ENCODE results near the gene SMYD5.
"Not testable (repeated sequence)": the region's sequence is repeated elsewhere in the genome, so short reads cannot be mapped to it uniquely, and the experiment has no call there.

The SMYD5 gene

DNA sequence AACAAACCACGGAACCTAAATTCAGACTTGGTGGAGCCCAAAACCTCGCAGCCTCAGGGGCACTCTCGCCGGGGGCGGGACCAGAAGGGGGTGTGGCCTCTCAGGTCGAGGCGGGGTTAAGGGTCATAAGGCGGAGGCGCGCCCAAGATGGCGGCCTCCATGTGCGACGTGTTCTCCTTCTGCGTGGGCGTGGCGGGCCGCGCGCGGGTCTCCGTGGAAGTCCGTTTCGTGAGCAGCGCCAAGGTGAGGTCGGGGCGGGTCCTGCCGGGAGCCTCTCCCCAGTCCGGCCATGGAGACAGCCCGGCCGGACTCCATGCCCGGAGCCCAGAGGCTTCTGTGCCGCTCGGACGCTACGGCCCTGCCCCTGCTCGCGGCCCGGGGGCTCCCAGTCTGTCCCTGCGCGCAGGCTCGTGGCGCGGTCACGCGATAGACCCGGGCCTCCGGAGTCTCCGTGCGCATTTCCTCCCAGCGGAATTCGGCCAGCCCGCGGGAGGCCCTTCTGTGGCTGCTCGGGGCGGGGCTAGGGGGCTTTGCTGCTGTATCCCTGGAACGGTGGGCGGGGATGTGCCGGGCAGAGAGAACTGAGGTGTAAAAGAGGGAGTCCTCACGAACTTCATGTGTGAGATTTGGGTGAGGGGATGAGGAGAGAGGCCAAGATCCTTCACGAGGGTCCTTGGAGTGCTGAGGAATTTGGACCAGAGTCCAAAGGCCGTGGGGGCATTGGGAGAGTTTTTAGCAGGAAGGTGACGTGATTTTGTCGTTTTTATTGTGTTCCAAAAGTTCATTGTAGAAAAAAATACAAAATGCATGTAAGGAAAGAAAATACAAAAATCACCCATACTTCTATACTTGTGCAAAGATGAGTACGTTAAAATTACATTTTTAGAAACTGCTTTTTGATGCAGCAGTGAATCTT lies at the start of gene SMYD5:
TSS of gene SMYD5 (plus strand) at position 126 of the 916 bp plus-strand sequence. CDS start at position 148, 22 bp downstream.
- peak; percentile 52 to 54 for DNase-seq (ENCODE audit: low read depth in 2 of 2)

DNA sequence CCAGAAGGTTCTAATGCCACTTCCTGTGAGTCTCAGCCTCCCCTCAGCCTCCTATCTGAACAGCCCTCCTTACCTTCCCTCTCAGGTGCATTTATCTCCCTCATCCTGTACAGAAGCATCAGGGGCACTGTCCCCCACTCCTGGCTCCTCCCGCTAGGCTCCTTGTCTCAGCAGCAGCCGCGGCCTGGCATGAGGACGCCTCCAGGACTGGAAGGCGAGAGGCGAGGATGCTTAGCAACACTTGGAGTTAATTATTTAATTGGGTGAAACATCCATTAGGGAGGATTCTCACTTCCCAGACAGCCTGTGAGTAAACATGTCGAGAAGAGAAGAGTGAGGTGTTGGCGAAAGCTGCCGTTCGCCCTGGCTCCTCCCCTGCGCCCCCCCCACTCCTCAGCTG lies 48.1 kb upstream of the SMYD5 start:
- not testable (repeated sequence) for DNase-seq (ENCODE audit: low read depth in 2 of 2)

DNA sequence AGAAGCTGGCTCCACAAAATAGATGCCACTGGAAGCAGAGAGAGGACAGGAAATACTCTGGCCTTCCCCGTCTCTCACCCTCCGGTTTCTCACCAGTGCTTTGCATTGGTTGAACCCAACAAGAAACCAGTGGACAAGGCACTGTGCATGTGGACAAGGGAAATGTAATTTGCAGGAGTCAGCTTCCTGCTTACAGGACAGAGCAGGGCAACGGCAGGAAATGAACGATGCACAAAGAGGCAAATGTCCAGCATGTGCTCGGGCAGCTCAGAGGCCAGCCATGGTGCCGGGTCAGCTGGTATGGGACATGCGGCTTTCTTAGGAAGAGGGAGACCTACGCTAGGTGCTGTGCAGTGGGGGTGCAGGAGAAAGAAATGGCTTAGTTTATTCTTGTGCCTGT lies 47.2 kb upstream of the SMYD5 start:
- not testable (repeated sequence) for DNase-seq (ENCODE audit: low read depth in 2 of 2)

DNA sequence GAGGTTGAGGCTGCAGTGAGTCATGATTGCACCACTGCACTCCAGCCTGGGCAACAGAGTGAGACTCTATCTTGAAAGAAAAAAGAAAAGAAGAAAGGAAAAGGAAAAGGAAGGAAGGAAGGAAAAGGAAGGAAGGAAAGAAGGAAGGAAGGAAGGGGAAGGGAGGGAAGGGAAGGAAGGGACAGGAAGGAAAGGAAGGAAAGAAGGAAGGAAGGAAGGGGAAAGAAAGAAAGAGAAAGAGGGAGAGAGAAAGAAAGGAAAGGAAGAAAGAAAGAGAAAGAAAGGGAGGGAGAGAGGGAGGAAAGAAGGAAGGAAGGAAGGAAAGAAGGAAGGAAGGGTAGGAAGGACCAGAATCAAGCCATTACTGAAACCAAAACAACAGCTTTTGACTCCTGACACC lies 45.7 kb upstream of the SMYD5 start:
- not testable (repeated sequence) for DNase-seq (ENCODE audit: low read depth in 2 of 2)

DNA sequence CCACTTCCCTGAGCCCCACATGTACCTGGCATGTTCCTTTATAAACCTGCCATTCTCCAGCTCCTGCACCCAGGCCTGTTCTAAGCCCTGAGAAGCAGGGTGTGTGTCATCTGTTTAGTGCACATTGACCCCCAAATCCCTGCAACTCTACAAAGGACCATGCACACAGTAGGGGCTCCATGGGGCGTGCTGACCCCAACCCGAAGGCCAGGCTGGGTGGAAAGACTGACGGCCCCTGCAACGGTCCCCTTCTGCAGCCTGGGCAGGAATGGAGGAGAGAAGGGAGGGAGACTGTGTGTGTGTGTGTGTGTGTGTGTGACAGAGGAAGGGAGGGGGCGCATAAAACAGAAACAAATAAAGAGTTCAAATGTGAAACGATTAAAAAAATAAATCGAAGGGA lies 43.7 kb upstream of the SMYD5 start:
- DNase-seq (ENCODE audit: low read depth in 2 of 2), result not testable (repeated sequence)

DNA sequence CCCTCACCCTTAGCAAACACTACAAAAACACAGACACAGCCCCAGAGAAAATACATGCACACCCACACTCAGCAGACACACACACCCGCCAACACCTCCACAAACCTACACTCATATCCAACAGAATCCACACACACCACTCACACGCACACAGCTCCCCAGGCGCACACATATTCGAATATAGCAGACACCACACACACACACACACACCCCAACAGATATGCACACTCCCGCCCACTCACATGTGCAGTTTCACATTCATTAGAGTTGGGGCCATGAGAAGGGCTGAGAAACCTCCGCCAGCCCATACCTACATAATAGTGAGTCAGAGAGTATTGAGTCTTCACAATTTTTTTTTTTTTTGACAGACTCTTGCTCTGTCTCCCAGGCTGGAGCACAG lies 41.1 kb upstream of the SMYD5 start:
- peak; percentile 15 to 16 for DNase-seq (ENCODE audit: low read depth in 2 of 2)

DNA sequence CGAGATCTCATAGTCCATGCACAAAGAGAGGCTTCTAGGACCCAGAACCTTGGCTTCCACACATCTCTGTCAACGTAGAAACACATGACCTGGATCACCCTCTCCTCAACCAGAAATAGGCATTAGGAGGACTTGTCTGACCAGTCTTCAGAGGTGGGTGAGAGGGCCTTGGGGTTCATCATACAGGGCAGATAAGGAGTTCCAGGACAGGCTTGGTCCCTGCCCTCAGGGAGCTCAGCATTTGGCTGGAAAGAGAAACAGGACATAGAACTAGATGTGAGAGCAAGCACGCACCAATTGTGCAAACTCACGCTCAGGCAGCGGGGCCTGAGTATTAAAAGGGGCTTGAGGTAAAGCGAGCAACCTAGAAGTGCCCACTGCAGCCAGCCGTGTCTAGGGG lies 40.3 kb upstream of the SMYD5 start:
- no peak for DNase-seq (ENCODE audit: low read depth in 2 of 2)

DNA sequence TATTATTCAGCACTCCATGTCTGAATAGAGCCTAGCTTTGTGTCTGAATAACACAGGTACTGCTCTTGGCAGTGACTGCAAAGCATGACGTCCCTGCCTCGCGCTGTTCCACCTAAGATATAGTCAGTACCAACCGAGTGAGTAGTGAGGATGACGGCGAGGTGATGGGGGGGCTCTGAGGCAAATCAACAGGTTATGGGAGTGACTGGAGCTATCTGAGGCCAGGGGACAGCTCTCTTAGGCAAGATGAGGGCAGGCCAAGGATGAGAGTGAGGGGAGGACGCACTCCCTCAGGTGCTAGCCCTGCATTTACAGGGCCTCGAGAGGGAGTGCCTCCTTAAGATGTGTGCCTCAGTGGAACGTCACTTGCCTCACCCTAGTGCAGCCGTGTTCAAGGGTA lies 39.8 kb upstream of the SMYD5 start:
- DNase-seq (ENCODE audit: low read depth in 2 of 2), result no peak

DNA sequence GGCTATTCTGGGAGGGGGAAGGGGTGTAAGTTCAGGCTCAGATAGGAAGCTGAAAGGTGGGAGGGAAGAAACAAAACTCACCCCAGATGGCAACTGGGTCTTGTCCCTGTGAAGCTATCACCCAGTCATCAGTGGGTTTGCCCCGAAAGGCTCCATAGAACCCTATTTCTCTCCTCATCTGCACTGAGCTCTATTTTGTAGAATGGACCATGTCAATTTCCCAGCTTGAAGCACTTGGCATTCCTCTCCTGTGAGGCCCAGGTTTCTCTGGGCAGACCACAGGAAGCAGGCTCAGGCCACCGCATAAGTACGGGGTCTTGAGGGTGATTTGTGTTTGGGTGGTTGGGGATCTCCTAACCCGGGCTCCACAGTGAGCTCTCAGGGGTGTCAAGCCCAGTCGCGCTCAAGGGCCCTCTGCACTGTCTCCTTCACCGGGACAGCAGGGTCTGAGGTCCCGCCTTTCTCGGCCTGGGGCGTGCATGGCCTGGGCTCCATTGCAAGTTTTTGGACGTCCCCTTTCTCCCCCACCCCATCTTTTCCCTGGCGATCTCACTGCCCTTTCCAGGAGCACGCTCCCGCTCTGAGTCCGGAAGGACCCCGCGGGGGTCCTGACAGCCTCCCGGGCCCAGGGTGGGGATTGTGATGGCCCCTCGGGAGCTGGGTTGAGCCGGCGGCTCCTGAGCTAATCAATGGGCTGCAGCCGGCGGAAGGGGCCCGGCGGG lies 38.9 kb upstream of the SMYD5 start:
- DNase-seq (ENCODE audit: low read depth in 2 of 2), result no peak

DNA sequence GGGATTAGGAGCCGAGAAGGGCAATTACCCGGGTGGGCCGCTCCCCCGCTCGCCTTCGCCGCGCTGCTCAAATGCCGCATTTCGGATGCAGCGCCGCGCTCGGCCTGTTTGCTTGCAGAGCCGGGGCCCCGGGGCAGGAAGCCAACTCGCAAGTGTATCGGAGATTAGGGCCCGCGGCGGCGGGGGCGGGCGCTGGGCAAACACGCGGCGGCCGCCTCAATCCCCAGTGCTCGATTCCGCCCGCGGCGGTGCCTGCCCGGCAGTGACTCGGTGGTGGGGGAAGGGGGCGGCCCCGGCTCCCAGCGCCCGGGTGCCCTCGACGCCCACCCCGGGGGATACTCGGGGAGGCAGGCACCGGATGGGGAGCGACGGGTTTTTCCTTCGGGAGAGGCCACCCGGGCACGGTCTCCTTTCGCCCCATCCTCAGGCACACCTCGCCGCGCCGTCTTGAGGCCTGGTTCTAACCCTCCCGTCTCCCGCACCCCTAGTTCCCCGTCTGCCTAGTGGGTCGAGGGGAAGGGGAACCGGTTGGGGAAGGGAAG lies 38.3 kb upstream of the SMYD5 start:
- peak in 1 of 2 experiments; percentile 10 for DNase-seq (ENCODE audit: low read depth in 2 of 2)

DNA sequence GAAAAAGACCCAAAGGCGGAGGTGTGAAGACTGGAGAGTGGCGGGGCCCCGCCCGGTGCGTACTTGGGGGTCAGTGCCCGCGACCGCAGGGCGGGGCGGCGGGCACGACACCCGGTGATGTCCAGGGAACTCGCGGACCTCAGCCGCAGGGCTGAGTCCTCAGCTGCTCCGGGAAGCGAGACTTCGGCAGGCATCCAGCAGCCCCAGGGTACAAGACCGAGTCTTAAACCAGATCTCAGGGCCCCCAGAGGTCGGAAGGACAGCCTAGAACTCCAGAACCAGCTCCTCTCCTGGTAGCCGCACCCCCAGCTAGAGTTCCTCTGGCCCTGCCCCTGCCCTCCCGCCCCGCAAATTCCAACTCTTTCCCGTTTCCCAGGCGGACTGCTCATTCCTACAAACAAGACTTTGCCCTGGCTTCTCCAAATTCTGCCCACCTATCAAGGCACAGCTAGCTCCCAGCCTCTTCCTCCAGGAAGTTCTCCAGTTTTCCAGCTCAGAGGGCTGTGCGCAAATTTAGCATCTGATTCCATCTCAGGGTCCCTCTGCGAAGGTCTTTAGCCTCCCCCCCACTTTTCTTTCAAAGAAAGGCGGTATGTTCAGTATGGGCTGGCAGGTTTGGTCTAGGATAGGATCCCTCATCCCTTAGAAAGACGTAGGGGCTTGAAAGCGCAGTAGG lies 37.7 kb upstream of the SMYD5 start:
- no peak for DNase-seq (ENCODE audit: low read depth in 2 of 2)

DNA sequence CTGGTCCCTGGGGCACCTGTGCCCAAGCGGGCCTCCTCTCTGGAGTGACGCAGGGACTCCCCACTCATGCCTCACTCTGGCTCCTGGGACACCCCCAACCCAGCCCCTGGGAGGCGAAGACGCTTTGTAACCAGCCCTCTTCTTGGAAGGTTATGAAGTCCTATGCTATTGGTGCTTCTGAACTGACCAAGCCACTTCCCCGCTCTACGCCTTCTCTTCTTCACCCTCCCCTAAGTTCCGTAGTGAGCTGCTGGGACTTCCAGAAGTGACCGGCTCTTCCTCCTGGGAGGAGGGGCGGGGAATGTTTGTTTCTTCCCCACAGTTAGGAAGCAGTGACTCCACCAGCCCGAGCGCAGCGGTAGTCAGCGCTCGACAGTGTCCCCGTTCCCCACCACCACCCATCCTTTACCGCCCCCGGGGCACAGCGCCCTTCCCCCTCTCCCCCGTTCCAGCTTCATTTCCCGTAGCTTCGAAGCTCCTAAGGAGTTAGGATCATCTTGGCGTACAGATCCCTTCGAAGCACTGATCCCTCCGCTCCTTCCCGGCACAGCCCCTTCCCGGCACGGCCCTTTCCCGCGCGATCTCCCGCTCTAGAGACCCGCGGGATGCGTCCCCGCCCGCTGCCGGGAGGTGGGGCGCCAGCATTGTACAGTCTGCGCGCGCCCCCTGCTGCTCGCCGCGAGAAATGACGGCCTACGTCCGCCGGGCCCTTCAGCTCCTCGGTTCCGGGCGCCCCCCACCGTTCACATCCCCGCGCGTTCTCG lies 37.0 kb upstream of the SMYD5 start:
- DNase-seq (ENCODE audit: low read depth in 2 of 2), result peak; percentile 66 to 67

DNA sequence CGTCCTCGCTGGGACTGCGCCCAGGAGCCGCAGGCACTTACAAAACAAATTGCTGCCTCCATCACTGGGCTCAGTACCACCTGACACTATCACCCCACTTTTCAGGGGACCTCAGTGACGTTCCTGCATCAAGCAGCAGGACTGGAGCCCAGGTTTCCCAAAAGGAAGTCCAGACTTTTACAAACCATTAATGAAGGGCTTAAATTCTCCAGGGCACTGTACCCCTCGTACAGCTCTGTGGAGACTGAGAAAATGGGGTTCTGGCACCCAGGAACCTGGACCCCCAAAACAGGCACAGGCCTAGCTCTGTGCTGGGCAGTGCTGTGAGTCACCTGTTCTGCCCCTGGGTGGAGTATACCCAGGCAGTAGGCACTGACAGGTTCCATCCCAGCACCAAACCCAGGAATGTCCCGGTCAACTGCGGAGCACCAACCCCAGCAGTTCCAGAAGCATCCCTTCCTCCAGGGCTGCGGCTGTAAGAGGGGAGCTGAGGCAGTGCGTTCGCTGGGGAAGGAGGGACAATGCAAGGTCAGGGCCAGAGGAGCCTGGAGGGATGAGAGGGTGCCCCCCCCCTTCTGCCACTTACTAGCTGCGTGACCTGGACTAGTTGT lies 36.3 kb upstream of the SMYD5 start:
- DNase-seq (ENCODE audit: low read depth in 2 of 2), result no peak

DNA sequence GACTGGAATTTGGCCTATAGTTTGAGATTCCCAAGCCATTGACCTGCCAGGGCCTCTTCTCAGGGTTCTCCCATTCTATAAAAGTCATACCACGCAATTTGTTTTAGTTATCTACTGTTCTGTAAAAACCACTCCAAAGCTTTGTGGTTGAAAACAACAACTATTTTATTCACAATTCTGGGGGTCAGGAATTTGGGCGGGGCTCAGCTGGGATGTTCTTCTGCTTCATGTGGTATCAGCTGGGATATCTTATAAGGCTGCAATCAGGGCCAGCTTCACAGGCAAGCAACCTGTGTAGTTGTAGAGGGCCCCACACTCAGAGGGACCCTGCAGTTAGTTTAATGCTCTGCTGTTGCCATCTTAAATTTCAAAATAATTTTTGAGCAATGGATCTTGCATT lies 28.1 kb upstream of the SMYD5 start:
- DNase-seq (ENCODE audit: low read depth in 2 of 2), result no peak

DNA sequence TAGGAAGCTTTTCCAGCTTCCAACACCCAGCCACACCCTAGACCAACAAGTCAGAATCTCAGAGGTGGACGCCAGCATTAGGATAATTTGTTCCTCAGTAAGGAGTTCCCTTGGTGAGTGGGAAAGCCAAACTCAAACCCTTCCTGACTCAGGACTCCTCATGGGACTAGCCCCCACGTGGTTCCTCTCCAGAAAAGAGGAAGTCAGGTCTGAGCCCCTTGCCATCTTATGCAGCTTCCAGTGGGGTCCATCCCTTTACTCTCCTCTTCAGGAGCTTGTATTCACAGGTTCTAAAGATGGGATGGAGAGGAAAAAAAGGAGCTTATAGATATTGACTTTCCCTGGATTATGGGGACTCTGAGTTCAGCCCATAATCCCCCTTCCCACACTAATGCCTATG lies 26.5 kb upstream of the SMYD5 start:
- no peak for DNase-seq (ENCODE audit: low read depth in 2 of 2)

DNA sequence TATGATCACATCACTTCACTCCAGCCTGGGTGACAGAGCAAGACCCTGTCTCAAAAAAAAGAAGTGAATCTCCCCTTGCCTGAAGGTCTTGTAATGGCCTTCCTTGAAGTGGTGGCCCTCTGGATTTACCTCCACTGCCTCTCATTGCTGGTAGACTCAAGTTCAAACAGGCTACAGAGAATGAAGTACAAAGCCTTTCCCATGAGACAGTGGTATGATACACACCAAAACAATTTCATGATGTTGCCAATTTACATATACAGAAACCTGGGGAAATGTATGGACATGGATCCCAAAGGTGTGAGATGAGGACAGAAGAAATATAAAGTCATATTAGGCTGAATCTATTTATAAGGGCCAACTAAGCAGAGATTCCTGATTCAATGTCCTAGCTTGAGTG lies 16.5 kb upstream of the SMYD5 start:
- no peak for DNase-seq (ENCODE audit: low read depth in 2 of 2)

DNA sequence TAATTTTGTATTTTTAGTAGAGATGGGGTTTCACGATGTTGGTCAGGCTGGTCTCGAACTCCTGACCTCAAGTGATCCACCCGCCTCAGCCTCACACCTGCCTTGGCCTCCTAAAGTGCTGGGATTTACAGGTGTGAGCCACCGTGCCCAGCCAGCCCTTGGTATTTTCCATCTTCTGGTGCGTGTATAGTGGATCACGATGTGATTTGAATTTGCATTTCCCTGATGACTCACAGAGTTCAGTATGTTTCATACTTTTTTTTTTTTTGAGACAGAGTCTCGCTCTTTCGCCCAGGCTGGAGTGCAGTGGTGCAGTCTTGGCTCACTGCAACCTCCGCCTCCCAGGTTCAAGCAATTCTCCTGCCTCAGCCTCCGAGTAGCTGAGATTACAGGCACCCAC lies 13.8 kb upstream of the SMYD5 start:
- DNase-seq (ENCODE audit: low read depth in 2 of 2), result not testable (repeated sequence)

DNA sequence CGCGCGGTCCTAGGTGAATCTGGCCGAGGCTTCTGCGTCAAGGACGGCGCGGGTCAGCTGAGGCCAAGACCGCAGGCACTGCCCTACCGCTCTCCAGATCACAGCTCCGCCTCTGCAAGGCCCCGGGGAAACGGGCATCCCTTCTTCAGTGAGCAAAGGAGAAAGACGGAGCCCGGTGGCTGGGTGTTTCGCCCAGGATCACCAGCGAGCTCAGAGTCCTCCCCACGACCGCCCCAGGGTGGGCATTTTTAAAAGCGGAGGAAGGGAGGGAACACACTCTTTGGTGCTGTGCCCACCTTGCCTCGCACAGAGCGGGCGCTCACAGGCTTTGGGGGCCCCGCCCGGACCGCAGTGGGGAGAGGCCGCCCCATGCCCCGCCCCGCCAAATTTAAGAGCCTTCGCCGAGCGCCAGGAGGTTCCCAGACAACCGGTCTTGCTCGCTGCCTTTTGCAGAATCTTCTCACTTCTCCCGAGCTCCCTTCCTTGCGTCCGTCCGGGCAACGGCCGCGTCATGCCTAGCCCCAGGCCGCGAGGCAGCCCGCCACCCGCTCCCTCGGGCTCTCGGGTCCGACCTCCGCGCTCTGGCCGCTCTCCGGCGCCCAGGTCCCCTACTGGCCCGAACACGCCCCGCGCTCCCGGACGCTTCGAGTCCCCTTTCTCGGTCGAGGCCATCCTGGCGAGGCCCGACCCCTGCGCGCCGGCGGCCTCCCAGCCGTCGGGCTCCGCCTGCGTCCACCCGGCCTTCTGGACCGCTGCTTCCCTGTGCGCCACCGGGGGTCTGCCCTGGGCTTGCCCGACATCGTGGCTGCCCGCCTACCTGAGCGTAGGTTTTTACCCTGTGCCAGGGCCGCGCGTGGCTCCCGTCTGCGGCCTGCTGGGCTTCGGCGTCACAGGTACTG lies 11.6 kb upstream of the SMYD5 start, which contains the start of gene NOTO:
TSS of gene NOTO (plus strand) at position 419 of the 899 bp plus-strand sequence. CDS start at position 512, 93 bp downstream.
- DNase-seq (ENCODE audit: low read depth in 2 of 2), result no peak

DNA sequence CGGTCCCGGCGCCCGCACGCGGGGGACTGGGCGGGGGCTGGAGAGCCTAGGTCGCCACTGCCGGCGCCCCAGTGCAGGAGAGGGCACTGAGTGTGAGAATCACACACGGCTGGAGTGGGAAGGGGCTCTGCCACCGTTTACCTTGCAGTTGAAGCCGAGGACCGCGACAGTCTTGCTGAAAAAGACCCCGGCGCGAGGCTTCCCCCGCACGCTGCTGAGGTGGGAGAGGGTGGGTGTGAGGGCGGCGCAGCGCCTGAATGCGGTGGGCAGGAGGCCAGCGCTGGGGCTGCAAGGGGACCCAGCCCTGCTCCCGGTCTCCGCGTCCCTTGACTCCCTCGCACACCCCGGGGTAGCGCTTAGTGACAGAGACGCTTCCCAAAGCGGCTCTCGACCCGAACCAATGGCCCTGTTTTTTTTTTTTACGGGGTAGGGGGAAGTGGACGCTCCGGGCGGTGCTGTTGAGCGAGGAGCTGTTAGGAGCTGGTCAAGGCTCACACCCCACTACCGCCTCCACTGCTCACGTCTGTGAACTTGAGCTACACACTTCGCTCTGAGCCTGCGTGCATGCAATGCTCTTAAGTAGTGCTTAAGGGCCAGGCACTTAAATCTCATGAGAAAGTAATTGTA lies 10.9 kb upstream of the SMYD5 start:
- no peak for DNase-seq (ENCODE audit: low read depth in 2 of 2)
